ENCODE results near the gene TENM3. TPM values are rescaled to one million over a fixed set of nuclear protein-coding genes. Genes with fewer than 3 reads are reported as not detected.

TENM3 gene
- polyA plus RNA-seq, 12 donors: 15.7 to 33.0 (median 18.3) TPM; not detected in 1

GRCh38 chr4:182252220-182252619, 9.0 kb downstream of the TENM3 start:
- DNase-seq: no peak

- no peak for DNase-seq
Observed at GRCh38 chr4:182254026-182254780, 11.0 kb downstream of the TENM3 start.

- DNase-seq: no peak
Observed at GRCh38 chr4:182255441-182256190, 12.4 kb downstream of the TENM3 start.

GRCh38 chr4:182257016-182257415, 13.8 kb downstream of the TENM3 start:
- DNase-seq: no peak

GRCh38 chr4:182257503-182257902, 14.3 kb downstream of the TENM3 start:
- no peak for DNase-seq

GRCh38 chr4:182258441-182259000, 15.3 kb downstream of the TENM3 start:
- no peak for DNase-seq

- no peak for DNase-seq
Observed at GRCh38 chr4:182261651-182262223, 18.5 kb downstream of the TENM3 start.

GRCh38 chr4:182263562-182263961, 20.4 kb downstream of the TENM3 start:
- no peak for DNase-seq

GRCh38 chr4:182264139-182264752, 21.0 kb downstream of the TENM3 start:
- no peak for DNase-seq

GRCh38 chr4:182265881-182266280, 22.7 kb downstream of the TENM3 start:
- no peak for DNase-seq

GRCh38 chr4:182267048-182267447, 23.8 kb downstream of the TENM3 start:
- DNase-seq: no peak

GRCh38 chr4:182268966-182269365, 25.8 kb downstream of the TENM3 start:
- no peak for DNase-seq

GRCh38 chr4:182271731-182272130, 28.5 kb downstream of the TENM3 start:
- DNase-seq: no peak

GRCh38 chr4:182272151-182272550, 28.9 kb downstream of the TENM3 start:
- no peak for DNase-seq

GRCh38 chr4:182273191-182273935, 30.2 kb downstream of the TENM3 start:
- DNase-seq: no peak

- no peak for DNase-seq
Observed at GRCh38 chr4:182276210-182277109, 33.3 kb downstream of the TENM3 start.

- no peak for DNase-seq
Observed at GRCh38 chr4:182277377-182277776, 34.2 kb downstream of the TENM3 start.

GRCh38 chr4:182278729-182279128, 35.5 kb downstream of the TENM3 start:
- no peak for DNase-seq

- DNase-seq: no peak
Observed at GRCh38 chr4:182280436-182281111, 37.4 kb downstream of the TENM3 start.

- DNase-seq: no peak
Observed at GRCh38 chr4:182286035-182286434, 42.8 kb downstream of the TENM3 start.
